Activated CD4-positive, CD25-positive, alpha-beta regulatory T cell treated with anti-CD3 and anti-CD28 coated beads, Interleukin-2, amount 50 U/mL, for 72 hours (primary cell): ENCODE data around the gene NPLOC4.
"Not testable (repeated sequence)": the region's sequence is repeated elsewhere in the genome, so short reads cannot be mapped to it uniquely, and the experiment has no call there.

Source experiments
- DNase-seq: peaks from one replicate; pipeline ENCODE4 v3.0.0; 2021

Gene NPLOC4

DNA sequence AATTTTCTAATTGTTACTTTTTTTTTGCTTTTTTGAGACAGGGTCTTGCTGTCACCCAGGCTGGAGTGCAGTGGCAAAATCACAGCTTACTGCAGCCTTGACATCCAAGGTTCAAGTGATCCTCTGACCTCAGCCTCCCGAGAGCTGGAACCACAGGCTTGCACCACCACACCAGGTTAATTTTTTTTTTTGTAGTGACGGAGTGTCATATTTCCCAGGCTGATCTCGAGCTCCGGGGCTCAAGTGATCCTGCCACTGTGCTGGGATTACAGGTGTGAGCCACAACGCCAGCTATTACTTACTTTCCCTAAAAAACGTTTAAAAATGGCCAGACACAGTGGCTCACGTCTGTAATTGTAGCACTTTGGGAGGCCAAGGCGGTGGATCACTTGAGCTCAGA is 6.6 kb downstream of the NPLOC4 start:
- no peak for DNase-seq

DNA sequence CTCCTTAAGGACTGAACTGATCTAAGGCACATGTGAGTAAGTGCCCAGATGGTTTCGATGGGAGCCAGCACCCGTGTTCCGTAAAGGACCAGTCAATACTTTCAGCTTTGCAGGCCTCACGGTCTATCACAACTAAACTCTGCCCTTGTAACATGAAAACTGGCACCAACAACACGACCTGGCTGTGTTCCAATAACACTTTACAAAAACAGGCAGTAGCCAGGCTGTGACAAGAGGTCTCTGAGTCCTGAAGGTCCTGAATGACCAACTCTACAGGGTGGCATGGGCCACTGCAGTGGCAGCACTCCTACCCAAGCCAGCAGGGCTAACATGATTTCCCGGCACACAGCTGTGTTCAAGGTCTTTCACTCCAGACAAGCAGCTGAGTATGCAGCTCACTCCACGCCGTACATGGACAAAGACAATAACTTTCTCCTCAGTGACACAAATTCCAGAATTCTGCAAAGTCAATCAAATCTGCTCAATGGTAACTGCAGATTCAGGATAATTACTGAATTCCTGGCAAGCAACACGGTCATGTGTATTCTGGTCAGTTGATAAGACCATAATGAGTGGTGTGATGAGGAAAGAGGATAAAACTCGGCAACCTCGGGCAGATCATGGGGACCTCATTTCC is 15.3 kb downstream of the NPLOC4 start:
- no peak for DNase-seq

DNA sequence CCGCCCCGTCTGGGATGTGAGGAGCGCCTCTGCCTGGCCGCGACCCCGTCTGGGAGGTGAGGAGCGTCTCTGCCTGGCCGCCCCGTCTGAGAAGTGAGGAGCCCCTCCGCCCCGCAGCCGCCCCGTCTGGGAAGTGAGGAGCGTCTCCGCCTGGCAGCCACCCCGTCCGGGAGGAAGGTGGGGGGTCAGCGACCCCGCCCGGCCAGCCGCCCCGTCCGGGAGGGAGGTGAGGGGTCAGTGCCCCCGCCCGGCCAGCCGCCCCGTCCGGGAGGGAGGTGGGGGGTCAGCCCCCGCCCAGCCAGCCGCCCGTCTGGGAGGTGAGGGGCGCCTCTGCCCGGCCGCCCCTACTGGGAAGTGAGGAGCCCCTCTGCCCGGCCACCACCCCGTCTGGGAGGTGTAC is 18.6 kb downstream of the NPLOC4 start:
- DNase-seq = not testable (repeated sequence)

DNA sequence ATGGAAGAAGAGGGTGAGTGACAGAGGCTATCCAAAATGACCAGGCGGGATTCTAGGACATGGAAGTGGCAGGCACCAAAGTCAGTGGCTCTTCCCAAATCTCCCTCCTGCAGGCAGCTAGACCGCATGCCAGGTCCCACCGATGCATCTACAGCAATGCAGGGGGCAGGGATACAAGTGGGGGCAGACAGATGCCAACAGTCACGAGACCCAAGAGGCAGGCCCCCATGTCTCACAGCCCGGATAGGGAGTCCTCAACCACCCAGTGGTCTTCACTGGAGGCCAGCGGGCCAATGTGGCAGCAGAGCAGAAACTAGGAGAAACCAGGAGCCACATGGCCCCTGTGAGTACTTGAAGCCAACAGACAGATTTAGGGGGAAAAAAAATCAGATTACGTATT is 20.0 kb downstream of the NPLOC4 start:
- no peak for DNase-seq

DNA sequence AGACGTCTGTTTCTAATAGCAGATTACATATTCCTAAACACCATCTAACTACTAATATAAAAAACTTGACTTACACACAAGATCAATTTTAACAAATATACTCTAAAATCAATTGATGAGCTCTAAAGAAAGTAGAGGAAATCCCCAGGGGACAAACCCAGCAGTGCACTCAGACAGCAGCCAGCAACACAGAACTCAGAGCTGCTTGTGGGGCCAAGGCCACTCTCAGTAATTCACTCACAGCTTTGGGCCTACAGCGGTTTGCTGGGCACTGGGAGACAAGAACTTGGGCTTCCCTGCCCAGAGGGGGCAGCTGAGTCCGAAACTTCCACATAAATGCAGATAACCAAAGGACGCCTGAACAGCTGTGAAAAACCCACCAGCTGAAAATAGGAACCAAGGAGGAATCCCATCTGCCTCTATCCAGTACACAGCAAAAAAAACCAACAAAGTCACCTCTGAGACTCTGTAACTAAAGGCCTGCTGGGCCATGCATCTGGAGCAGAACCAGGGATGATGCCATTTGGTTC is 21.4 kb downstream of the NPLOC4 start:
- DNase-seq = no peak

DNA sequence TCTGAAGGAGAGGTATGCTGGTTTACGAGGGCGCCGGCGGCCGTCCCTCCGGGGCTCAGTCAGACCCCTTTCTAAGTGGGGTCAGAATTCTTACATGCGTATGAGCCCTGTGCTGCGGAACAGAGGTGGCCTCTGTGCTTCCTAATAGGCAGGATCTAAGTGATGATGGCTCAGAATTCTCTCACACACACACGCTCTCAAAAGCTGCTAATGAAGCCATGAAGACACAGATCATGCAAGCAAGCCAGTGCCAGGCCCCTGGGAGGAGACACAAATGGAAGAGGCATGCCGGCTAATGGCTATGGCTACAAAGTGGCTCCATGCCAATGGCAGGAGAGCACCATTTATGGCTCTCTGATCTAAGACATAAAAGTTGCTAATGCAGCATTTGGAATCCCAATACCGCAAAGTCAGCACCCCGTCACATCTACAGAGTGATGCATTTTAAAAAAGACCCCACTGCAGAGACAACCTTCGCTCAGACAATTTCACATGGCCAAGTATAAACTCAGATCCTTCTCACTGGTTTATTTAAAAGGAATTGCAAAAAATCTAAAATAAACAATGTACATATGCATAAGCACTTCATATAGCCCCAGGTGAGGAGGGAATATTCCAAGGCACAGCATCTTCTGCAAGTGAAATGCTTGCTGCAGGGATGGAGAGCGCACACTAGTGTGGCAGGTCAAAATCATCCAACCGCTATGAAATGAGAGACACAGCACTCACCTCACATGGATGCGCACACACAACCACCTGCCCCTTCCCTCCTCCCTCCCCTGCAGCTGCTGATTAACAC is 24.5 kb downstream of the NPLOC4 start:
- no peak for DNase-seq

DNA sequence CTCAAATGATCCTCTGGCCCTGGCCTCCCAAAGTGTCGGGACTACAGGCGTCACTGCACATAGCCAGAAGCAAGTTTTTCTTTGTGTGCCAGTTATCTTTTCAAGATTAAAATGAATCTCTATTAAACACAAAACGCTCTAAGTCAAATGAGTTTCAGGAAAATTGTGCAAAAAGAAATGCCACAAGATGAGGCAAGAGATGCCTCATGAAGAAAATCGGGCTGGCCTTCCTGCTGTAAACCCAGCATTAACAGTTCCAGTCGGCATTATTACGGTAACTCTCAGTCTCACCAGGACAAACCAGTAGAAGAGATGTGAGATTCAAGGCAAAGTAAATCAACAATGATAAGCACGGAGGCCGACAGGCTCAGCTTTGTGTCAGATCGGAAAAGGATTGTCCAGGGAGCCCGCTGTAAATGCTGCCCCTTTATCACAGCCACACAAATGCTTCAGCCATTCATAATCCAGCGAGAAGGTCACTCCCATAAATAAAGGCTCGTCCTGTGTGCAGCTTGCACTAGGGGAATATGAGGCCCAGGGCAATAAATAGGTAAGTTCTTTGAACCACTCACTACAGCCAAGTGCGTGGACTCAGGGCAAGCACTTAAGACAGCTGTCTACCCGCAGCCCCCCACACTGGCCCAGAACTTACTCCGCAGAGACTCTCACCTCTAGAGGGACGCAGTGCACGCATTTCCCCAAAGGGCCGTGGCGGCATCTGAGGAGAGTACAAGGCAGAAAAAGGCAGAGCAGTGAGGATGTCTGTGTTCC is 27.2 kb downstream of the NPLOC4 start:
- DNase-seq = no peak

DNA sequence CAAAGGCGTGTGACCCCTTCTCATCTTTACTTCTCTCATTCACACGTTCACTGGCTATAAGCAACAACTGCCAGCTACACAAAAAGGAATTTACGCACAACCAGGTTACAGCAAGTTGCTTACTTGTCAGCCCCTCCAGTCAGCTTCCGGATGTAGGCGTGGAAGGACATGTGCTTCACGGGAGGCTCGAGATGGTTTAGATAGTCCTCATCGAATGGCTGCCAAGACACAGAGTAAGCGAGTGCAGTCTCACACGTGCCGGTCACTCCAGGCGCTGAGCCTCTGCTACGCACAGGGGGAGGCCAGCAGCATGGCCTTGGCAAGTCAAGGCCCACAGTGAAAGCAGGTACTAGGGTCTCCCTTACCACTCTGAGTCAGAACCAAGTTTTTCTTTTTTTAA is 28.3 kb downstream of the NPLOC4 start:
- DNase-seq = no peak

DNA sequence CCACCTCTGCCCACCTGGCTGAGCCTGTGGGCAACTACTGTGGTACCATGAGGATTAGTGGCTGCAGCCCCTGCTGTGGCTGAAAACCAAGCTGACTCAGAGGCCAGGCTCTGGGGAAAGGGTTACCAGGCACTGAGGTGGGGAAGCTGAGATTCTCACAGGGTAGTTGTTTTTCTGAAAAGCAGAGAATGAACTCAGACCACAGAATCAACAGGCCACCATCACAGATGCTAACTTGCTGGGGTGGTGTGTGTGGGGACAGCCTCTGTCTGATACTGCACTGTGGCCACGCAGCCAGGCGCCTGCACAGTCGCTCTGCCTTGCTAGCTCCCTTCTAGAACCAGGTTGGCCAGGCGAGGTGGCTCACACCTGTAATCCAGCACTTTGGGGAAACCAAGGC is 28.8 kb downstream of the NPLOC4 start:
- DNase-seq = no peak

DNA sequence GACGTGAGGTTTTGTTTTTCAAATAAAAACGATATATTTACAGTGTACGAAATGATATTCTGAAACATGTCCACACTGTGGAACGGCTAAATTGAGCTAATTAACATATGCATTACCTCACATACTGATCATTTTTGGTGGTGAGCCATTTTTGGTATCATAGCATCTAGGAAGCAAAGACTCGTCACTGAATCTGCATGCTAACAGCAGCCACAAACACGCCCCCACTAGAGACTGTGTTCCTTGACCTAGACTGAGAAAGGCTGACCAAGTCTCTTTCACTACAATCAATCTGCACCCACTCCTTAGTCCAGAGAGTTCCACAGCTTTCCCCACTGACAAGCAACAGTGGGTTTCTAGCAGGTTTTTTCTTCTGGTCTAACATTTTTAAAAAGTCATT is 29.5 kb downstream of the NPLOC4 start:
- no peak for DNase-seq

DNA sequence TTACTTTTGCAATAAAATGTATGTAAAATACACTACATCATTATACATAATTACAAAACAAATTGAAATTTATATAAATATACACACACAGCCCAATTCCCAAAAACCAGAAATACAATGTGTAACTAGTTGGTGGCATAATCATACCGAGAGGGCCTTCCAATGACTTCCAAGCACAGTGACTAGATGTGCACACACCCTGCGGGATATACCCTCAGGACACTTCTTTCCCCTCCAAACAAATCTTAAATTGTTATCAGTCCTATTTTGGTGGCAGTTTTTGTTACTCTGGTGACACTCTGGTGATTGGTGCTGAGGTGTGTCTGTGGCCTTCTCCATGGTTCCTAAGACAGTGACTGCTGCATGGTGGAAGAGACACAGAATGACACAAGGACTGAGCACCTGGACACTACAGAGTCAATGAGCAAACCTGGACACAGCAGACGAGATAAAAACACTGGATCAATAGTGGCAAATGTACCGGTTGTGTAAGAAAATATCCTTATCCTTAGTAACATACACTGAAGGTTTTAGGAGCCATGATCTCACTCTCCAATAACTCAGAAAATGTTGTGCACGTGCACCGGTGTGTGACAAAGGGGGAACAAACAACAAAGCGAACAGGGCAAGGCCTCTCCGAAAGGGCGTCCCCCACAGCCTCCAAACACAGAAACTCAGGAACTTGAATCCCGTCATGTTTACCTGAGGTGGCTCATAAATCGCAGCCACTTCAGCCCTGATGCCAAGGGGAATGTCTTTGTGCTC is 32.9 kb downstream of the NPLOC4 start:
- no peak for DNase-seq

DNA sequence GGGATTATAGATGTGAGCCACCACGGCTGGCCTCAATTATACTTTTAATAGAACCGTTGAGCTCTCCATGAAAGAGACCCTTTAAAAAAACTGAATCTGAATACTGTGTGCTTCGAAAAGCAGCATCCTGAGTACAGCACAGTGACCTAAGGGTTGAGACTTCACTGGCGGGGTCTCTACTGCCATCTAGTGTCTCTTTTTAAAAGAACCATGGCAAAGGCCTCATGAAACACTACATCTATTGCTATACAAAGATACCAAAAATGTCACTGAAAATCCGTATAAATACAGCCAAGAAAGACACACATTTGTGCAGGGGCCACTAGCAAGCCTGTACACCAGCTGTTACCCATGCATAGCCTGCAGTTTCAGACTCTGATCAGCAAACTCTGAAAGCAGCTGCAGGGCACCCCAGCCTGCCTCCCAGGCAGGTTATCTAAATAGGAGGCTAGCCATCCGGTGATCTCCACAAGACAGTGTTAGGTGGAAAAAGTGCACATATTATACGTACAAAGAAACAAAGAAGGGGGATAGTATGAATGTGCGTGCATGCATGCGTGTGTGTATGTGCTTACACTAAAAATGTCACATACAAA is 35.3 kb downstream of the NPLOC4 start:
- no peak for DNase-seq

DNA sequence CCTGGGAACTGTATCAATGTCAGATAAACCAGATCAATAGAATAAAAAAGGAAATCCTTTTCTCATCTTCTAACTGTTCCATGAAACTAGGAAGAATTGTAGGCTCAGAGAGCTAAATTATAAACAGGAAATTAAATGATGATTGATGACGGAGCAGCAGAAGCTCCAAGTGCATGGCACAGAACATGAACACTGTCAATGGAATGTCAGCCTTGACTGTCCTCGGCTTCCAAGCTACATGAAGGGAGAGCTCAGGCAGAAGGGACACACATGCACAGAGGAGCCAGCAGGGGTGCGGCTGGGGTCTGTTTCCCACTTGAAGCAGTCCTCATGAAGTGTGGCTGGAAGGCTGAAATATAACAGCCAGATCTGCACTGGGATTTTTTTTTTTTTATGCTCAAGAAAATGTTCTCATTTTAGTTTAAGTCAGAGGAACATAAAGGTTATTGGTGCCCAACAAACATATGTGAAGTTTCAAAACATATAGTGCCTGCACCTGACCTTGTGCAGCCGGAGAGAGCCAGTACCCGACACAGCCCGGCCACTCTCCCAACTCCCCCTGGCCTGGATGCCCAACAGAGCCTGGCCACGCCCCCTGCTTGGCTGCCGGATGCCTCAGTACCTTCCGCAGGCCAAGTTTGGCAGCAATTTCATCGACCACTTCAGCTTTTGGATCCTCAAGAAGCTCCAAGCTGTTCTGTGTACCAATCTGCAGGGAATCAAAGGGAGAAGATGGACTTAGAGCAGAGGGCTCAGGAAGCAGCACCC is 37.0 kb downstream of the NPLOC4 start:
- DNase-seq = no peak

DNA sequence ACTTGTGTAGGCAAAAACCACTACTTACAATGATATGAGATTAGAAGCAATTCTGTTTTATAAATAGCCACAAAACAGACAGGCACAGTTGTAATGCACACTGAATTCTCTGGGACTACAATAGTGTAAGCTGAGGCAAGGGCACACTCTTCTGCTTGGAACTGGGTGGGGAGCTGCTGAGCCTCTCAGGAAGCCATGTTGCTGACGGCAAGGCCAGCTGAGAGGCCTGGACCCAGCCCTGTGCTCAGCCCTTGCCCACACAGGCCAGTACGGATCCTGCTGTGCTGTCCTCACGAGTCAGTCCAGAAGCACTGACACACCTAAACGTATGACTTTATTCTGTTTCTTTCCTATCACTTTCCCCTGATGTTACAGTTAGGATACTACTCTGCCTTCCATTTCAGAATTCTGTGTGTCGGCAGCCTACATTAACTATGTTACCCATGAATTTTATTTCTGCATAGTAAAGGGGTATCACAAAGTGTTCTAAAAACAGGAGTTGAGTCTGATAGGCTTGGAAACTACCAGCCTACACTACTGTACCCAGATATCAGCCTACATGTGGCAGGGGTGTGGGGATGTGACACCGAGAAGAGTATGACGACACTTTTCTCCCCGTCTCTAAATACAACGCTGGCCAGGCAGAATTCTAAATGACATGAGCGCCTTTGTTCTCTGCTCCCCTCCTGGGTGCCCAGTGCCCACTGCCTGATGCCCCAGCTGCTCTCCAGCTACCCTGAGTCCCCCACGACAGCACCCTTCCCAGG is 43.6 kb downstream of the NPLOC4 start:
- DNase-seq = no peak

DNA sequence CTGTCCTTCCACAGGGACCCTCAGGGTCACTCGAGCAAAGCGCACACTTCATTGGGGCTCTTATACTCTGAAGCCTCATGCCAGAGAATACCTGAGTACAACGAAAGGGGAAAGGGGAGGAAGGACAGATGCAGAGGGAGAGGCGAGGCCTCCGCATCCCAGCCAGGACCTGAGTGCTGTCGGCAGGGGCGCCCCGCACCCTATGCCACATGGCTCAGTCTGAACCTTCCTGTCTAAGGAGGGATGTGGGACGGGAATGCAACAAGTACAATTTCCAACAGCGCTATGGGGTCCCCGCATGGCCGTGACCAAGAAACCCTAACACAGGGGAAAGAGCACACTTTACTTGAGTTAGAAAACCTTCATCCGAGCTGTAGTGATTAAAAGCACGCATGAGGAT is 44.9 kb downstream of the NPLOC4 start:
- DNase-seq = no peak

DNA sequence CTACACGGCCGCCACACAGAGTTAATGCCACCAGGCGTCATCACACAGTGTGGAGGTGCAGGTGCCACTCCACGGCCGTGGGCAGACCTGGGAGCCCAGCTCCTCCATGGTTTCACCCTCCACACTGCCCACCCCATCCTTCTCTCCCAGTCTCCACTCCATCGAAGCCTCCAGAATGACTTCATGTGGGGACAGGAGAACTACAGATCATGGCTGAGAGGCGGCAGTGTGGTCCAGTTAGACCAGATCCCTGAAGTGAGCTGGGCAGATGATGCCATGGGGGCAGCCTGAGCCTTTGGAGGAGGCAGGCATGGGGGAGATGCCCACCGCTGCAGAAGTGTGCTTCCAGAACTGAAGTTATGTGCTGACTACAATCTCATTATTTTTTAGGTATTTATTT is 46.8 kb downstream of the NPLOC4 start:
- no peak for DNase-seq

DNA sequence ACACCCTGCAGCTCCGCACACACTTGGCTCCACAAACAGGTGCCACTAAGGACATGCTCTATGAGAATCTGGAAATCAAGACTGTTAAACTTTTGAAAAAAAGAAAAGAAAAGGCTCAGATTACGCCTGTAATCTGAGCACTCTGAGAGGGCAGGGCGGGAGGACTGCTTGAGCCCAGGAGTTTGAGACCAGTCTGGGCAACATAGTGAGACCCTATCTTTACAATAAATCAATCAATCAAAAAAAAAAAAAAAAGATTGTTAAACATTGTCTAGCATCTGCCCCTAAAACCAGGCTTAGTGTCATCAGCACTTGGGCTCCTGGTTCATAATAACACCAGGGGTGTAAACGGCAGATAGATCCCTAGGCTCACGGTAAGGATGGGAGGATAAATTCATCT is 47.3 kb downstream of the NPLOC4 start:
- DNase-seq = no peak

DNA sequence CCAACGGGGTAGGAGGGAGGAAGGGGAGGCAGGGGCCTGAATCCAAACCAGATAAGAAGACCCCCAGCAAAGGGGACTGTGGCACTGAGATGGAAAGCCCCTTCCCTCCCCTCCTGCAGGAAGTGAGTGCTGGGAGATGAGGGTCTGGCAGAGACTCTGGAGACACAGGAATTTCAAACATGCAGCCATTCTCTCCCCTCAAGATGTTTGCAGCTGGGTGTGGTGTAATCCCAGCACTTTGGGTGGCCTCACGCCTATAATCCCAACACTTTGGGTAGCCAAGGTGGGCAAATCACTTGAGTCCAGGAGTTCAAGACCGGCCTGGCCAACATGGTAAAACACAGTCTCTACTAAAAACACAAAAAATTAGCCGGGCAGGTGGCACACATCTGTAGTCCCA is 50.8 kb downstream of the NPLOC4 start:
- no peak for DNase-seq

DNA sequence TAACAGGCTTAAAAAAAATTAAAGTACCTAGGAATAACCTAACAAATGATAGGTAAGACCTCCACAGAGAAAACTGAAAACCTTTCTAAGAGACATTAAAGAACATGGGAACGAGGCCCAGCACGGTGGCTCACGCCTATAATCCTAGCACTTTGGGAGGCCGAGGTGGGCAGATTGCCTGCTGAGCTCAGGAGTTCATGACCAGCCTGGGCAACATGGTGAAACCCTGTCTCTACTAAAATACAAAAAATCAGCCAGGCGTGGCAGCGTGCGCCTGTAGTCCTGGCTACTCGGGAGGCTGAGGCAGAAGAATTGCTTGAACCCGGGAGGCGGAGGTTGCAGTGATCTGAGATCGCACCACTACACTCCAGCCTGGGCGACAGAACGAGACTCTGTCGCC is 52.1 kb downstream of the NPLOC4 start:
- DNase-seq = not testable (repeated sequence)

DNA sequence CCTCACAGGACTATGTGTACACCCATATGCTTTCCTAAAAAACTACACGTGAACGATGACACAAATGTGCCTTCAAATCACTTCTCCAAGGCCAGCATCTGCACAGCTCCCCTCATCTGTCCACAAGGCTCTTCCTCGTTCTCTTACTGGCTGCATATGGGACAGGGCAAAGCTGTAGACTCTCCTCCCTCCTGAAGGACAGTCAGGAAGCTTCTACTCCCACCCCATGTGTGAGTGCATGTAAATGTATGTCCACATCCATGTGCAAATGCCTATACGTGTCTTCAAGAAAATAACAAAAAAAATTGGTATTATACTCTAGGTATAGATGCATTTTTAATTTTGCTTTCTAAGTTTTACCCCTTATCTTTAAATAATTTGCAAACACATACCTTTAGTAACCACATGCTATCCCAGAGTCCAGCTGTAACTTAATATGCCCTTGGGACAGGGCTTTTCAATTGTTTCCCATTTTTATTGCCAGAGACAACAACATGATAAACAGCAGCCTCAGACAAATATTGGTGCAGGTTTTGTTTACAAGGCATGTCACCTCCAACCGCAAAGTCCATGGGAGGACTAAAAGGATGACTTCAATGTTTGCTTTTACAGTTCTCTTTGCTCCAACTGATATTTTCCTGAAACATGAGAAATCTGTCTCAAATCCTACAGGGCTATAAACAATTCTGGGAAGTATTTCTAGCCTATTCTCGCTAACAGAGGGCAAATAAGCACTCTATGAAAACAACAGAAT is 53.1 kb downstream of the NPLOC4 start:
- DNase-seq = no peak
